CD4-positive, CD25-positive, alpha-beta regulatory T cell (primary cell): ENCODE data around the gene TTC8. TPM values are rescaled to one million over a fixed set of nuclear protein-coding genes. Genes with fewer than 3 reads are reported as not detected.
A peak's percentile ranks its signal among the peaks of the same experiment; 100 is the strongest.
"Not testable (repeated sequence)": the region's sequence is repeated elsewhere in the genome, so short reads cannot be mapped to it uniquely, and the experiment has no call there.

ENCODE experiments used
- ATAC-seq, 2 donors: fragments of 150-1000 bp; cut with Tn5 transposase; one replicate each; pipeline ENCODE4 v1.10.0; 2021; ENCODE audit warnings: low read depth in 2 of 2, moderate number of reproducible peaks in 2 of 2, moderate library complexity in 1 of 2
- DNase-seq, 3 donors: peaks; one replicate each; pipeline versions ENCODE4 v3.0.0 to v3.0.0-alpha.2; 2012 to 2022; ENCODE audit warnings: mixed read lengths in 1 of 3
- H3K27ac ChIP-seq: one replicate; pipeline ENCODE4 v1.7.0; 2013; ENCODE audit warnings: mild to moderate bottlenecking, low read length; ENCODE audit not compliant: insufficient read depth, poor library complexity, severe bottlenecking
- H3K27me3 ChIP-seq: one replicate; pipeline ENCODE4 v1.7.0; 2013; ENCODE audit warnings: low read length; ENCODE audit not compliant: control insufficient read depth, insufficient read depth
- H3K36me3 ChIP-seq: one replicate; pipeline ENCODE4 v1.7.0; 2013; ENCODE audit warnings: mild to moderate bottlenecking, low read length, moderate library complexity; ENCODE audit not compliant: control insufficient read depth, insufficient read depth
- H3K4me1 ChIP-seq: 2 replicates; pipeline ENCODE4 v1.7.0; 2013; ENCODE audit warnings: mild to moderate bottlenecking, low read length; ENCODE audit not compliant: insufficient read depth, control insufficient read depth, poor library complexity, severe bottlenecking
- H3K4me3 ChIP-seq: one replicate; pipeline ENCODE4 v1.7.0; 2013; ENCODE audit warnings: low read depth, mild to moderate bottlenecking, low read length, moderate library complexity
- H3K9me3 ChIP-seq, 2 experiments: 1 replicate in 1 of 2; 2 replicates in 1 of 2; pipeline ENCODE4 v1.7.0; 2013; ENCODE audit warnings: low read length in 2 of 2, mild to moderate bottlenecking in 1 of 2, moderate library complexity in 1 of 2; ENCODE audit not compliant: control insufficient read depth in 2 of 2
- H3K27ac Mint-ChIP-seq, 3 donors: one replicate each; pipeline ENCODE4 v1.8.0; 2020 to 2022; ENCODE audit warnings: mild to moderate bottlenecking in 3 of 3, mixed read lengths in 3 of 3, moderate library complexity in 2 of 3
- H3K27me3 Mint-ChIP-seq: one replicate; pipeline ENCODE4 v1.8.0; 2022; ENCODE audit warnings: mild to moderate bottlenecking, mixed read lengths
- H3K36me3 Mint-ChIP-seq: one replicate; pipeline ENCODE4 v1.8.0; 2020; ENCODE audit warnings: mixed read lengths
- H3K4me1 Mint-ChIP-seq, 4 donors: one replicate each; pipeline ENCODE4 v1.8.0; 2020 to 2022; ENCODE audit warnings: mixed read lengths in 4 of 4, mild to moderate bottlenecking in 1 of 4
- H3K4me3 Mint-ChIP-seq, 4 donors: one replicate each; pipeline ENCODE4 v1.8.0; 2020 to 2022; ENCODE audit warnings: mild to moderate bottlenecking in 4 of 4, mixed read lengths in 4 of 4, moderate library complexity in 3 of 4
- H3K9me3 Mint-ChIP-seq, 7 donors: one replicate each; pipeline ENCODE4 v1.8.0; 2020 to 2022; ENCODE audit warnings: mixed read lengths in 7 of 7, mild to moderate bottlenecking in 3 of 7, moderate library complexity in 2 of 7
- polyA plus RNA-seq, 4 donors: library from polyadenylated mRNA; unstranded; fragments of 300-500 nt; fragmentation: Illumina TruSeq; gene quantifications; one replicate each; pipeline ENCODE4 v1.2.3, GENCODE V29; 2021
- total RNA-seq: library from RNA; stranded (reverse); gene quantifications from one replicate; pipeline ENCODE4 v1.2.3, GENCODE V29; 2022

The TTC8 gene
- total and polyA plus RNA-seq, 5 donors from 2014 or later, result 0.63 to 2.0 (median 0.79) TPM; not detected in 1

DNA sequence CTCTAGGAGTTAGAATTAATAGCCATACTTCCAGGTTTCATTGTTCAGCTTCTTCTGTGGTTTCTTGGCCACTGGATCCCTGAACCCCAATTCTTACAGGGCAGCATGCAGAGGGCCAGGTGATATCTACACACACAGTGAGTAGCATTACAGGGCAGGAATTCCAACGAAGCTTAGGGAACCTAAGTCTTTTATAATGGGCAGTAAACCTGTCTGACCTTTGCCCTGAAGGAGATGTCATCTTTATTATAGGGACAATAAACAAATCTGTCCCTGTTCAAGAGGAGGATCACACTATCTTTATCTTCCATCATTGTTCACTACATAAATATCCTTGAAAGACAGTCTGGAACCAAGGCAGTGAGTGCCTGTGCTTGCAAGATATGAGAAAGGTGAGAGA is 20.0 kb upstream of the TTC8 start:
- Histone ChIP-seq H3K27me3 (peaks cover 6% of the 10 kb centered on the region), H3K4me3 (no peak overlapping the region), H3K9me3 (no peaks in the 10 kb centered on the region), H3K4me1 (no peaks in the 10 kb centered on the region), H3K36me3 (no peaks in the 10 kb centered on the region), H3K27ac (no peak overlapping the region)
- no peaks in the 10 kb centered on the region for H3K36me3 Mint-ChIP-seq
- no peak overlapping the region for H3K4me3 Mint-ChIP-seq
- DNase-seq (no peak), ATAC-seq (no peak)
- peaks cover 16% of the 10 kb centered on the region for H3K27me3 Mint-ChIP-seq
- H3K4me1 Mint-ChIP-seq, result no peaks in the 10 kb centered on the region
- peaks cover 0 to 10% (median 0%) of the 10 kb centered on the region in 7 donors for H3K9me3 Mint-ChIP-seq
- no peak overlapping the region for H3K27ac Mint-ChIP-seq

DNA sequence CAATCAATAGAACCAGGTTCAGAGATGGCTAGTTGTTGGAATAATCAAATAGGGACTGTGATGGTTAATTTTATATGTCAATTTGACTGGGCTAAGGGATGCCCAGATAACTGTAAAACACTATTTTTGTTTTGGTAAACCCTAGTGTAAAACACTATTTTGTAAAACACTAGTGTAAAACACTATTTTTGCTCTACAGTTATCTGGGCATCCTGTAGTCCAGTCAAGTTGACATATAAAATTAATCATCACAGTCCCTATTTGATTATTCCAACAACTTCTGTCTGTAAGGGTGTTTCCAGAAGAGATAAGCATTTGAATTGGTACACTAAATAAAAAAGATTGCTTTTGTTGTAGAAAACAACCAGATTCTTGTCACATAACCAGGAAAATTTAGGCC is 16.1 kb upstream of the TTC8 start:
- Histone ChIP-seq H3K4me1 (no peaks in the 10 kb centered on the region), H3K4me3 (no peak overlapping the region), H3K9me3 (no peaks in the 10 kb centered on the region), H3K36me3 (no peaks in the 10 kb centered on the region), H3K27me3 (peaks cover 15% of the 10 kb centered on the region), H3K27ac (no peak overlapping the region)
- DNase-seq, result no peak
- H3K4me1 Mint-ChIP-seq, result no peaks in the 10 kb centered on the region
- no peak overlapping the region for H3K27ac Mint-ChIP-seq
- ATAC-seq, result no peak
- peaks cover 0 to 10% (median 3%) of the 10 kb centered on the region in 7 donors for H3K9me3 Mint-ChIP-seq
- peaks cover 23% of the 10 kb centered on the region for H3K27me3 Mint-ChIP-seq
- no peak overlapping the region for H3K4me3 Mint-ChIP-seq
- no peaks in the 10 kb centered on the region for H3K36me3 Mint-ChIP-seq

DNA sequence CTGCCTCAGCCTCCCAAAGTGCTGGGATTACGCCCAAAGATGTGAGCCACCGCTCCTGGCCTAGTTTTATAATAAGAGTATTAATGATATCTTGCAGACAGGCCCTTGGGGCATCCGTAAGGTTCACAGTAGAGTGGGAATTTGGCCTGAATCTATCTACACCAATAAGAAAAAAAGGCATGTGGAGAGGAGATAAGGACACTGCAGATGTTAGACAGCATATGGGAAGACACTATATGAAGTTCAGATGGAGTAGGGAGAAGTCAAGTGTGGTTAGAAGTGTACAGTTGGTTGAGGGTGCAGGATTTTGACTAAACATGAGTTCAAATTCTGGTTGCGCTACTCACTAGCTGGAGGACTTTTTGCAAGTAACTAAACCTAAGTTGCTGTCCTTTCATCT is 8.5 kb upstream of the TTC8 start:
- Histone ChIP-seq H3K4me3 (no peak overlapping the region), H3K27me3 (peaks cover 14% of the 10 kb centered on the region), H3K4me1 (no peaks in the 10 kb centered on the region), H3K36me3 (no peaks in the 10 kb centered on the region), H3K27ac (no peak overlapping the region), H3K9me3 (no peaks in the 10 kb centered on the region)
- peaks cover 49% of the 10 kb centered on the region for H3K27me3 Mint-ChIP-seq
- no peak overlapping the region for H3K4me3 Mint-ChIP-seq
- H3K4me1 Mint-ChIP-seq, result no peaks in the 10 kb centered on the region
- DNase-seq, result no peak
- no peak overlapping the region for H3K27ac Mint-ChIP-seq
- no peak for ATAC-seq
- H3K36me3 Mint-ChIP-seq, result no peaks in the 10 kb centered on the region
- H3K9me3 Mint-ChIP-seq, result peaks cover 0 to 3% (median 0%) of the 10 kb centered on the region in 7 donors

DNA sequence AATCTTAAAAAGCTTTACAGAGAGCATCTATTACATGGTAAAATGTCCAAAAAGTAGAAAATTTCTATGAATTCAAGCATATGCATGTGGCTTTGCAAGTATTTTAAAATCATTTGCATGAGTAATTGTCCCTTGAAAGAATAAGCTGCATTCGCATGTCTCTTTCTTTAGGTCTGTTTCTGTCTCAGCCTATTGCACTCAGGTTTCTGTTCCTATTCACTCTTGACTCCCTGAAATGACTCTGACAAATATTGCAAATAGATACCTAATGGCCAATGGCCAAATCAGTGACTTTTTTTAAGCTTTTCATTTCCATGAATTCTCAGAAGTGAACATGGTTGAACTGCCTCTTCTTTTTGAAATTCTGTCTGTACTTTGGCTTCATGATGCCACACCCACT is 6.4 kb upstream of the TTC8 start:
- H3K27me3 Mint-ChIP-seq, result peaks cover 41% of the 10 kb centered on the region
- DNase-seq (no peak), ATAC-seq (no peak)
- H3K27ac Mint-ChIP-seq, result no peak overlapping the region
- Histone ChIP-seq H3K36me3 (no peaks in the 10 kb centered on the region), H3K27me3 (peaks cover 13% of the 10 kb centered on the region), H3K4me1 (no peaks in the 10 kb centered on the region), H3K9me3 (no peaks in the 10 kb centered on the region), H3K4me3 (no peak overlapping the region), H3K27ac (no peak overlapping the region)
- no peaks in the 10 kb centered on the region for H3K36me3 Mint-ChIP-seq
- H3K9me3 Mint-ChIP-seq, result peaks cover 0 to 2% (median 0%) of the 10 kb centered on the region in 7 donors
- no peak overlapping the region for H3K4me3 Mint-ChIP-seq
- H3K4me1 Mint-ChIP-seq, result peaks cover 0 to 1% (median 0%) of the 10 kb centered on the region in 4 donors

DNA sequence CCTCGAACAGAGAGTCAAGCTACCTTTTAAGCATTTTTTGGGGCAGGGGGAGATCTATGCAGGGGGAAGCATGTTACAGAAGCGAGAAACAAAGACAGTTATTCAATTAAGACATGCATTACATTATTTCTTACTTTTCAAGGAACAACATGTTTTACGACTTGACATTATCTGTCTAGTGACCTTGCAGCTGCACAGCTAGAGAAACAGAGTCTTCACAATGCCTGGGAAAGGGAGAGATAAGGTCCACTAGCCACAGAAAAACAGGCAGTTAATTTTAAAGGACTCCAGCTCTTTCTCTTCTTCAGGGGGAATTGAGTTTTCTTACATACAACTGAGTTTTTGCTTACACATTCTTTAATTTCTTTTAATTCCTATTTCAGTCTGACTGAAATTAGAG is 4.8 kb upstream of the TTC8 start:
- Mint-ChIP-seq H3K4me1 (peaks cover 0 to 12% (median 5%) of the 10 kb centered on the region in 4 donors), H3K27me3 (peaks cover 44% of the 10 kb centered on the region)
- not testable (repeated sequence) for H3K4me3 ChIP-seq, H3K9me3 ChIP-seq, H3K9me3 Mint-ChIP-seq, H3K27ac Mint-ChIP-seq, H3K4me1 ChIP-seq, ATAC-seq, H3K4me3 Mint-ChIP-seq, H3K27ac ChIP-seq, H3K36me3 Mint-ChIP-seq, H3K36me3 ChIP-seq, DNase-seq
- H3K27me3 ChIP-seq, result peaks cover 13% of the 10 kb centered on the region

DNA sequence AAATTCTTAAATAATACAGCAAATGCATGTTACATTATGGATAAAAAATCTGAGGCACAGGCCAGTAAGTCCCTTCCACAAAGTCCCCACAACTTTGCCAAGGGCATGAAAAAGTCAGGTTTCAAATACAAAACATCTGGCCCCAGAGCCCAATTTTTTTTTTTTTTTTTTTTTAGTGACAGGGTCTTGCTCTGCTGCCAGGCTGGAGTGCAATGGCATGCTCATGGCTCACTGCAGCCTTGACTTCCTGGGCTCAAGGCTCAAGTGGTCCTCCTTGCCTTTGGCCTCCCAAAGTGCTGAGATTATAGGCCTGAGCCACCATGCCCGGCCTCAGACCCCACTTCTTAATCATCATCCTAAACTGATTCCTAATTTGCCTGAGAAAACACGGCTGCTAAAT is 3.1 kb upstream of the TTC8 start:
- Mint-ChIP-seq H3K4me1 (peaks cover 3 to 16% (median 10%) of the 10 kb centered on the region in 4 donors), H3K4me3 (no peak overlapping the region), H3K9me3 (peaks cover 0 to 2% (median 0%) of the 10 kb centered on the region in 7 donors), H3K27me3 (peaks cover 46% of the 10 kb centered on the region), H3K27ac (no peak overlapping the region), H3K36me3 (no peaks in the 10 kb centered on the region)
- no peaks in the 10 kb centered on the region for H3K36me3 ChIP-seq
- no peak overlapping the region for H3K27ac ChIP-seq
- DNase-seq, result no peak
- no peak overlapping the region for H3K4me3 ChIP-seq
- H3K9me3 ChIP-seq, result no peaks in the 10 kb centered on the region
- ATAC-seq, result no peak
- H3K27me3 ChIP-seq, result peaks cover 13% of the 10 kb centered on the region
- peaks cover 13% of the 10 kb centered on the region for H3K4me1 ChIP-seq

DNA sequence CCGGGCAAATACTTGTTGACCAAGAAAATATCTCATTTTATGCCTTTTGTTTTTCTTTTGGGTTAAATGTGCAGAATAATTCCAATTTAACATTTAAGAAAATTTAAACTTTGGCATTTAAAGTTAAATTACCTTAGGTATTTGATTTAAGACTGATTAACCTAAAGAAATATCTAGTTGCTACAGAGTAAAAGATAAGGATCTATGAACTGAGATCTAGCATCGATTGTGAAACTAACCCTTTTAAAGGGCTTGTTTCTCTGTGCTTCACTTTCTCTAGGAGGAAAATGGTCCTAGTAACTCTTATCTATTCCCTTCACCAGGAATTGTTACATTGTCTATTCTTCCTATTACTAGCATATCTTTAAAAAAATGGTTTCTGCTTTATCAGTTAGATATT is 2.6 kb upstream of the TTC8 start:
- H3K4me3 Mint-ChIP-seq, result no peak overlapping the region
- Histone ChIP-seq H3K9me3 (no peaks in the 10 kb centered on the region), H3K4me1 (peaks cover 13% of the 10 kb centered on the region), H3K4me3 (no peak overlapping the region), H3K27ac (no peak overlapping the region), H3K36me3 (no peaks in the 10 kb centered on the region), H3K27me3 (peaks cover 13% of the 10 kb centered on the region)
- ATAC-seq (no peak), DNase-seq (no peak)
- H3K4me1 Mint-ChIP-seq, result peaks cover 3 to 16% (median 10%) of the 10 kb centered on the region in 4 donors
- peaks cover 47% of the 10 kb centered on the region for H3K27me3 Mint-ChIP-seq
- H3K27ac Mint-ChIP-seq, result no peak overlapping the region
- no peaks in the 10 kb centered on the region for H3K36me3 Mint-ChIP-seq
- H3K9me3 Mint-ChIP-seq, result peaks cover 0 to 2% (median 0%) of the 10 kb centered on the region in 7 donors

DNA sequence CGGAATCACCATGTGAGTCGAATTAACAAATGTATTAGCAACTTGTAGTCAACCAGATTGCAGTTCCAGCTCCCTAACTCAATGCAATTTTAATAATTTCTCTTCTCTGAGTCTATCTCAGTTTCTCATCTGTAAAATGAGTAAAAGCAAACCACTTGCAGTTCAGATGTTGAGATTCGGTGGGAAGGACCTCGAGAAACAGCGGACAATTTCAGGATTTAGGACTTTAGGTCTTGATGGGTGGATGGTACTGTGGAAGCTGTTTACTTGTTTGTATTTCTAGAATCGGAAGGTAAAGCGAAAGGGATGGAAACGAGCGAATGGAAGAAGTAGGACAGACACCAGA is 510 bp upstream of the TTC8 start:
- peaks cover 3 to 16% (median 10%) of the 10 kb centered on the region in 4 donors for H3K4me1 Mint-ChIP-seq
- no peak for ATAC-seq
- Histone ChIP-seq H3K4me1 (peaks cover 13% of the 10 kb centered on the region), H3K27me3 (peaks cover 8% of the 10 kb centered on the region), H3K36me3 (no peaks in the 10 kb centered on the region), H3K4me3 (peak overlapping the region; percentile 87), H3K9me3 (no peaks in the 10 kb centered on the region), H3K27ac (peak overlapping the region; percentile 74)
- peaks cover 0 to 2% (median 0%) of the 10 kb centered on the region in 7 donors for H3K9me3 Mint-ChIP-seq
- peak overlapping the region in 2 of 3 donors; percentile 97 to 98 for H3K27ac Mint-ChIP-seq
- peaks cover 44% of the 10 kb centered on the region for H3K27me3 Mint-ChIP-seq
- H3K4me3 Mint-ChIP-seq, result peak overlapping the region; percentile 88 to 92 (median 88)
- DNase-seq, result no peak
- H3K36me3 Mint-ChIP-seq, result no peaks in the 10 kb centered on the region
